ENCODE data around the gene SYT13.

SYT13 gene

DNA sequence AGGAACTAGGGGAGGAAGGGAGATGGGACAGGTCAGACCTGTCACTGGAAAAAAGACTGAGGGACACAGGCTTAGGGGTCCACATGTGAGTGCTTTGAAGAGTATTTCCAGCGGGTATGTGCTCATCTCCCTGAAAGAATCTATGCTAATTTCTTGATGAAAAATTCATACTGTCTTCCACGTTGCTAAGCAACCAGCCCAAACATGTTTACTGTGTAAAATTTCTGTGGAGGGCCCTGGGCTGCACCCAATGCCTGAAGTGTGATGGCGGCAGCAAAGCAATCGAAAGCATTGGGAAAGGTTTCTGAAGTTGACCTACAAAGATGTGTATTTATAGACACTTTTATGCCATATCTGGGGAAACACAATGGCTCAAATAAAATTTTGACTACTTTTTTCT is 7.4 kb downstream of the SYT13 start:
- in situ Hi-C loops (cut with MboI; ENCODE audit: low sequenced_read_pairs) = loop anchor here (25.0 kb wide), 2 partner anchors 166 to 341 kb away; no protein-coding TSS in a partner anchor

DNA sequence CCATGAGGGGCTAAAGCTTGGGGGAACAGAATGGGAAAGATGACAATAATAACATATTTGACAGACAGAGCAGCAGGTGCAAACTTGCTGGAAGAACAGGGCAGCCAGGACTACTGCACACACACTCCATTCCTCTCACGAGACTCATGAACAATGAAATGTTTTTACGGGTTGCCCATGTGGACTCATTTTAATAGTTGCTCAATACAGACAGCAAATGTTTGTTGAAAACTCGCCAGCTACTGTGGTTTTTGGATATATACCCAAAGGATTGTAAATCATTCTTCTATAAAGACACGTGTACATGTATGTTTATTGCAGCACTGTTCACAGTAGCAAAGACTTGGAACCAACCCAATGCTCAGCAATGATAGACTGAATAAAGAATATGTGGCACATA is 10.3 kb downstream of the SYT13 start:
- in situ Hi-C loops (cut with MboI; ENCODE audit: low sequenced_read_pairs) = loop anchor here (25.0 kb wide), 2 partner anchors 164 to 339 kb away; no protein-coding TSS in a partner anchor

DNA sequence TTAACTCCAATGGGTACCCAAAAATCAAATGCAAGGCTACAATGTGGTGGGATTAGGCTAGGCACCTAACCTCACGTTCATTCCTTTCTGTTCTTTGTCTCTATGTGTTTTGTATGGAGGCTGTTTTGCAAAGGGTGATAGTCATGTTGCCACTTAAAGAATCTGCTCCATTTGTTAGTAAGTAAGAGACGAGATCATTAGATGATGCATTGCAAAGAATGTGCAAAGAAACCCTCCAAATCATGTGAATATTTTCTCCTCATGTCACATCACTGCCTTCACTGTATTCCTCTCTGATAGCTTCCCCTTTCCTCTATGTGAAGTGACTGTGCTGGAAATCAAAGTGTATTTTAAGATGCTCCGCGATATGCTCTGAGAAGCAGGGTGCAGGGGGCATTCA is 11.9 kb downstream of the SYT13 start:
- in situ Hi-C loops (cut with MboI; ENCODE audit: low sequenced_read_pairs) = no loop called here

DNA sequence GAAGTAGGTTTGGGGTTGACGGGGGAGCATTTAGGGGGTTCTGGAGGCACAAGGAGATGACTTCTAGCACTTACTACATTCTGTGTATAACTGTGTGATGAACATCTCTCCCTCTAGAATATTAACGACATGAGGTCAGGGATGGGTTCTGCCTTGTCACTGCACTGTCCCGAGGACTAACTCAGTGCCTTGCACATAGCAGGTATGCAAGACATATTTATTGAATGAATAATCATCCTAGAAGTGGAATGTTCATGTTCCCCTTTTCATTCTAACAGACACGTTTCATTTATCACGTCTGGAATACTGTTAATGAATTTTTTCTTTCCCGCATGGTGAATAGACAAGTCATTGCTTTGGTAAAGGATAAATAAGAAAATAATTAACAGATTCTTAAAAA is 12.6 kb downstream of the SYT13 start:
- in situ Hi-C loops (cut with MboI; ENCODE audit: low sequenced_read_pairs) = no loop called here

DNA sequence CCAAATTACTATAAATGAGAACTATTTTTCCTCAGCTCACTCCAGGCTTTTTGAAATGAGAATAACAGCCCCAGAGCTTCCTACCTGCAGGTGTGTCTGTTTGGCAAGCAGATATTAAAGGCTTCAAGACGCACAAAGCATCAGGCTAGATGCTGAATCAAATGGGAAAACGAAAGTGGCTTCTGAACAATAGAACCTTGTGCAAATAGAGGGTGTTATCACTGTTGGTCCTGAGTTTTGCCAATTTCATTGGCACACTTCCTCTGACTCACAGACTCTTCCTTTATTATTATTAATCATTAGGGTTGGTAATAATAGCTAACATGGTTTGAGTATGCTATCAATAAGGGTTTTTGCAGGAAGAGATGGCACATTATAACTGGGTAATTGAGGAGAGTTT is 13.4 kb downstream of the SYT13 start:
- in situ Hi-C loops (cut with MboI; ENCODE audit: low sequenced_read_pairs) = no loop called here

DNA sequence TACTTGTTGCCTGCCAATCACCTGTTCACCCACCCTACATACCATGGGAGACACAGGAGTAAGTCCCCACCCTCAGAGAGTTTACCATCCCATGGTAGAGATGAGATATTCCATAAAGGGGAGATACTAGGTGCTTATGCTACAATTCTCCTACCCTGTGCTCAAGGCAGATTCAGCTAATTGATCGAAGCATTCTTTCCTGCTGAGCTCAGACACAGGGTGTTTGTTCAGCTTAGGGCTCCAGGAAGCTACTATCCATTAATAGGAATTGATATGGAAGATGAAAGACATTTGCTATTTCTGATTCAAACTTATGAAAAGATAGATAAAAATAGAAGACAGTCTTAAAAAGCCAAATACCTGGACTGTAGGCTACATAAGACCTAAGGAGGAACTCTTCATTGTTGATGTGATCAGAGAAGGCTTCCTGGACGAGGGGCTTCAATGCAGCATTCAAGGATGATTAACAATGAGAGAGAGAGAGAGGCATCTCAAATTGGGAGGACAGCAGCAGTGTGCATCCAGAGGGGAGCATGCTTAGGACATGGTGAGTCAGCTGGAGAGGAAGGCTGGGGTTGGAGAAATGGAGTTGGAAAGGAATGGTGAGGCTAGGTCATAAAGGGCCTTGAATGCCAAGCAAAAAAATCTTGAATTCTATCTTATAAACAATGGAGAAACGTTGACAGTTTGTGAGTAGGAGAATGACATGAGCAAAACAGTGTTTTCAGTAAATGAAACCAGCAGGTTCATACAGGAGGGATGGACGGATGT is 15.0 kb downstream of the SYT13 start:
- in situ Hi-C loops (cut with MboI; ENCODE audit: low sequenced_read_pairs) = no loop called here

DNA sequence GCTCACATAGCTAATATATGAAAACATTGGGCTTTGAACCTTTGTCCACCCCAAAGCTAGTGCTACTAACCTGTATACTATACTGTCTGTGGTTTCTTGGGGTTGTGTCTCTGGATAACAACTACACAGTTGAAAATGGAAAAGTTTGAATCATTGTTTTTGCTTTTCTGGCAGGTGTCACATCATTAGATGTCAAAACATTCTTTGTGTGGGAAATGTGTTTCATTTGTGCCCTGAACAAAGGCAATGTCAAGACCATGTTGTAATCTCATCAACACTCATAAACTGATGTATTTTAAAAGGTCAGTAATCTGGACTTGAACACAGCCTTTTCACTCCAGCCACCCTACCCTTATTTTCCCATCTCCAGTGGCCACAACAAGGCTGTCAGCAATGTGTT is 16.5 kb downstream of the SYT13 start:
- in situ Hi-C loops (cut with MboI; ENCODE audit: low sequenced_read_pairs) = no loop called here

DNA sequence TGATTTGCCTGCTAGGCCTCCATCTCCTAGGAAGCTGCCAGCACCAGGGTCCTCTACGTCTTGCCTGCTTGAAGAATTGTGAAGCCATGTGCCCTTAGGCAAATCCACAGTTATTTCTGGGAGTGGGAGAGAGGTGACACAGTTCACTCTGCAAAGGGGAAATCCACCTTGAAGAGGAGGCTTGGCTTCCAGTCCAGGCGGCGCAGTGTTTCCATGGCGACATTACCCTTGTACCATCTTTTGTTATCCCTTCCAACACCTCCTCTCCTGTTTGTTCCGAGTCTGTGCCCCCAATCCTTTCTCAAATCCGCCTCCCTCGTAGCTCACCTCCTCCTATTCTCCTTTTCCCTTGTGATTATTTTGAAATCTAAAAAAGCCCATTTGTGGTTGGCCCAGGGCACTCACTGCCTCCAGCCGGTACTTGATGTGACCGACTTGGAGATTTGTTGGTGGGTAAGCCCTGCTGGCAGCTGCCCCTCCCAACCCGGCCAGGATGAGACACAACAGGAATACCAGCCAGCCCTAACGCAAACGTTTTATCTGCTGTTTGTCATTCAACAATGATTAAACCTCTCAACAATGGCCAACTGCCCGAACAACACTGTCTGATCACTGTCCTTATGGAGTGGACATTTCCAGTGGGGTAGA is 18.4 kb downstream of the SYT13 start:
- in situ Hi-C loops (cut with MboI; ENCODE audit: low sequenced_read_pairs) = no loop called here

DNA sequence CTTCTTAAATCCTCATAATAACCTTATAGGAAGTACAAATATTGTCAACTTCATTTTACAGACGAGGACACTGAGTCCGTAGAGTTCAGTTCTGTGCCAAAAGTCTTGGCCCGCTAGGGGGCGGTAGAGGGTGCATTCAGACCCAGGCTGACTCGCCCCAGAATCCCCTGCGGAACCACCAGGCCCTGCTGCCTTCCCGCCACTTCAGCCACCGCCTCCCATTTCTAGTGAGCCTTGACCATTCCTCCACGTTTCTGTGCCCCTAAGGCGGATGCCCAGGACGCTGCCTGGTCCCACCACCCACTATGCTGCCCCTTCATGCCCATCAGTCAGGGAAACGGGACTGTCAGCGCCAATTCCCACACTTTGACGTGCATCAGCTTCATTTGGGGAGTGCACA is 19.1 kb downstream of the SYT13 start:
- in situ Hi-C loops (cut with MboI; ENCODE audit: low sequenced_read_pairs) = no loop called here

DNA sequence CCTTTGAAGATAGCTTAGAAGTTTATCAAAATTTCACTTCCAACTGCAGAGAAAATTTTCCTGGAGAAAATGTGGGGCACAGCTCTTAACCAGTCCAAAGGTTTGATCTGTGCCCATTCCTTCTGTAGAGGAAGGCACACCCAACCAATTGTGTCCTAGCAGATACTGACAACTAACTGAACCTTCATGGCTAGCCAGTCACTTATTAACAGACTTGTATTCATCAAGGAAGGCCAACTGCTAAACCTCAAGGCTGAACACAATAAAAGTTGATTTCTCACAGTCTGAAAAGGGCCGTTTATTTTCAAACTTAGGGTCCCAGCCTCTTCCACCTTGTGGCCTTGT is 19.5 kb downstream of the SYT13 start:
- in situ Hi-C loops (cut with MboI; ENCODE audit: low sequenced_read_pairs) = no loop called here

DNA sequence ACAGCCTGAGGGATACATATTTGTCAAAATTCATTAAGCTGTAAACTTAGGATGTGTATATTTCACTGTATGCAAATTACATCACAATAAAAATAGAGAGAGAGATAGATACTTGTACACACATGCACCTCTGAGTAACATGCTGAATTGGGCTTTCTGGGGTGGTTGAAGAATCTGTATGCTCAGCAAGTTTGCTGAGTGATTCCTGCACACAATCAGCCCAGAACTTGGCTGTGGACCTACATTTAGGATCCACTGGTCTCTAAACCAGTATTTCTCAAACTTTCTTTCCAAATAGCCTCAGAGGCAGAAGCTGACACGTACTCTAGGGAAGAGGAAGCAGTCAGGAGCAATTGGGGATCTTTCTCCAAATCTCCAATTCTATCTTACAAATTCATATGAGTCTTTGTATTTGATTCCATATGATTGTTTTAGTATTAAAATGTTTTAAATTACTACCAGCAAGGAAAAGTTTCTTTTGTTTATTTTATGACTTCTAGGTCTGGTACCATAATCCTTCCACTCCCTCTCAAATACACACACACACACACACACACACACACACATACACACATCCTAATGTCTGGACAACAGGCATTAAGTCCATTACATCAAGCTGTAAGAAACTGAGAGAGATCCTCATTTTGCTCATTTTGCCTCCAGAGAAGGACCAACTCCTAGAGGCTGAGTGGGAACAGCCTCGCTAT is 20.0 kb downstream of the SYT13 start:
- in situ Hi-C loops (cut with MboI; ENCODE audit: low sequenced_read_pairs) = no loop called here

DNA sequence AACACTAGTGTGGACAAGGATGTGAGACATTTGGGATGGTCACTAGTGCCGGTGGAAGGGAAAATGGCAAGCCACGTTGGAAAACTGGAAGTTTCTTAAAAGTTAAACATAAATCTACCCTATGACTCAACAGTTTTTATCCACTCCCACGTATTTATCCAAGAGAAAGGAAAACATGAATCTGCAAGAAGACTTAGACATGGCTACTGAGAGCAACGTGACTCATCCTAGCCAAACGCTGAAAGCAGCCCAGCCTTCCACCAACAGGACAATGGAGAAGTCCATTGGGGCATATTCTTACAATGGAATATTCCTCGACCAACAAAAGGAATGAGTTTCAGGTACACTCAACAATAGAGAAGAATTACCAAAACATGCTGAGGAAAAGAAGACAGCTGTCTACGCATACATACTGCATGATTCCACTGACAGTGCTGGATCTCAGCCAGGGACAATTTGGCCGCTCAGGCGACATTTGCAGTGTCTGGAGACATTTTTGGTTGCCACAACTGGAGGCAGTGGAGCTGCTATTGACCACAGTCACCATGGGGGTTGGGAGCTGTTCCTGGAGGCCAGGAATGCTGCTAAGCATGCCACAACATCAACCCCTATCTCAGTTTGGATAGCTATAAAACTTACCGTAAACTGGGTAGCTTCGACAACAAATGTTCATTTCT is 21.2 kb downstream of the SYT13 start:
- in situ Hi-C loops (cut with MboI; ENCODE audit: low sequenced_read_pairs) = no loop called here

DNA sequence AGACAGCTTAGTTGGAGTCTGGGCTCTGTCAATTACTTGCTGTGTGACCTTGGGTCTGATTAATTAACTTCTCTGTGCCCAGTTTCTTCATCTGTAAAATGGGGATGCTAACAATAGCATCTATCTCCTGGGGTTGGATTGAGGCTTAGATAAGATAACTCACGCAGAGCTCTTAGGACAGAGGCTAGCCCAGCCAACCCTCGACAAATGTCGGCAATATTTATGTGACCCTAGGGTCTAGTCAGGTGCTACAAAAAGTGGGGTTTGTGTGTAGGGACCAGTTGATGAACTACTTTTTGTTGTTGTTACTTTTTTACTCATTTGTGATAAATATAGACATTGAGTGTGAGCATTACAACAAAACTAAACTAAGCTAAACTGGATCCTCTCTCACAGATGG is 22.4 kb downstream of the SYT13 start:
- in situ Hi-C loops (cut with MboI; ENCODE audit: low sequenced_read_pairs) = no loop called here

DNA sequence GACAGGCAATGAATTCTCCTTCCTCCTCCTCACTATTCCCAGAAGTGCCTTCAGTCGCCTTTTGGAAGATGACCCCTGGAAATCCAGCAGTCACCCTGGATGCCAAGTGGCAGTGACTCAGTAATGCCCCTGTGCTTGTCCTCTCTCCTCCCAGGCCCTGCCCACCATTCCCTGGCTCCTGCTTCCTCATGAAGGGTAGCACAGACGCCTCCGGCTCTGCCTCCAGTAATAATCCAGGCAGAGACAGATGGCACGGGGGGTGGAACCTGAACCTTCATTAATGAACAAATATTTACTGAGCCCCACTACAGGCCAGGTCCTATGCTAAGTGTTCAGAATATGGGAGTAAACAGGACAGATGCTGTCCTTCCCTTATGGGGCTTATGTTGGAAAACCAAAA is 23.2 kb downstream of the SYT13 start:
- in situ Hi-C loops (cut with MboI; ENCODE audit: low sequenced_read_pairs) = no loop called here

DNA sequence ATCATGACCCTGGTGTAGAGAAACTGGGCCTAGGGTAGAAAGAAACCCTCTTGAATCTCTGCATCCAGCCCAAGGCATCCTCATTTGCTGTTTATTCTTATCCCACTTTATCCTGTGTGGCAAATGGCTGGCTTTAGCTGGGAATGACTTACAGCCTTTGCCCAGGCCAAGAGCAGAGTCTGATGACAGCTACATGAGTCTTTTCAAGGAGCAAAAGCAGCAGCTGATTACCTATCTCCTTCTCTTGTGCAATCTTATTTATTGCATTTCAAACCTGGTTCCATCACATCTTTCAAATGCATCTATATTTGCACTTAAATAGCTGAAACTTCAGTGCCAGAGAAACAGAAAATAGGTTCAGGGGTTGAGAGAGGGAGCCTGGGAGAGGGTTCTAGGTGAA is 26.1 kb downstream of the SYT13 start:
- in situ Hi-C loops (cut with MboI; ENCODE audit: low sequenced_read_pairs) = no loop called here

DNA sequence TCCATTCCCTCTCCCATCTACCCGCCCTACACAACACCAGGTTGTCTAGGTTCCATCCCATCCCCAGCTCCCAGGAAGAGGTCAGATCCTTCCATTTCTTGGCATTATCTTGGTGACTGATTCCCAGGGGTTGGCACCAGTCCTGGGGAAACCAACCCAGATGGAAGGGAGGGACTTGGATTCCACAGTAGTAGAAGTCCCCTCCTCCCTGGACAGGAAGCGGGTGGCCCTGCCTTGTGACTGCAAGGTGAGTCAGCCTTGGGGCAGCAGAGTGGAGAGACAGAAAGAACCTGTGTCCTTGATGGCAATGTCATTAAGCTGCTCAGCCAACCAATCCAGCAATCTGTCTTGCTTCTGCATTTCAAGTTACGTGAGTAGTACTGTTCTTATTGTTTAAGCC is 26.5 kb downstream of the SYT13 start:
- in situ Hi-C loops (cut with MboI; ENCODE audit: low sequenced_read_pairs) = no loop called here

DNA sequence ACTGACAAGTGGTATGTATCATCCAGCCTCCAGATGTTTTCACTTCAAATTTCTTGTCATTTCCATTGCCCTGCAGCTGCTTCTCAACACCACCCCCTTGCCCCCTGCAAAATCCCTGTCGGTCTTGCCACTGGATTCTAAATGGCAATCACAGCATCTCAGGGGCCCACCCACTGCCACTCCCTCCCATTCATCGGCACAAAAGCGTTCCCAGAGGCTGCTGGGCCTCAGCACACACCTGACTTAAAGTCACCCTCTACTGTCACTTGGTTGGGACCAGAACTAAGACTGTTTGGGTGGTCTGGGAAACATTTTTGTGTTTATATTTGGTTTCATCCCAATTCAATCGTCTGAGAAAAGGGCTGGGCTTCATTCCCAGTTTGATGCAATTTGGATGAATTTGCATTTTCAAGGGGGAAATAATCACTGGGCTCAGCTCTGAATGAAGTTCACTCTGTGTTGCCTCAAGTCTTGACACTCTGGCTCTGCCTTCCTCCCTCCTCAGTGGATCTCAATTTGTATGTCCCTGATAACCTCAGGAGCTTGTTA is 27.1 kb downstream of the SYT13 start:
- in situ Hi-C loops (cut with MboI; ENCODE audit: low sequenced_read_pairs) = no loop called here

DNA sequence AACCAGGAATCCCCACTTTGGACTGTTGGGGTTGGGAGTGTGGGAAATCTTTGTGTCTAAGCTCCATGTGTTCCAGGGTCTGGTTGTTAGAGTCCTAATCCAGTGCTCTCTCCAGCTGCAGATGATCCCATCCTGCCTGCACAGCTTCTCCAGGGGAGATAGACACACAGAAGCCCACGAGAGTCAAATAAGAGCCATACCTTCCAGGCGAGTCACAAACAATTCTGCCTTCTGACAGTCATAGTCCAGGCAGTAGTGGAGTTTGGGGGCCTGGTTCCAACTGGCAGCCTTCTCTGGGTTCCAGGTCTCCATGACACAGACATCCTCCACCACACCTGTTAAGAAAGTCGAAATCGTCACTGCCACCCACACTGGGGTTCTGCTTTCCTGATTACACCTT is 32.1 kb downstream of the SYT13 start:
- in situ Hi-C loops (cut with MboI; ENCODE audit: low sequenced_read_pairs) = no loop called here

DNA sequence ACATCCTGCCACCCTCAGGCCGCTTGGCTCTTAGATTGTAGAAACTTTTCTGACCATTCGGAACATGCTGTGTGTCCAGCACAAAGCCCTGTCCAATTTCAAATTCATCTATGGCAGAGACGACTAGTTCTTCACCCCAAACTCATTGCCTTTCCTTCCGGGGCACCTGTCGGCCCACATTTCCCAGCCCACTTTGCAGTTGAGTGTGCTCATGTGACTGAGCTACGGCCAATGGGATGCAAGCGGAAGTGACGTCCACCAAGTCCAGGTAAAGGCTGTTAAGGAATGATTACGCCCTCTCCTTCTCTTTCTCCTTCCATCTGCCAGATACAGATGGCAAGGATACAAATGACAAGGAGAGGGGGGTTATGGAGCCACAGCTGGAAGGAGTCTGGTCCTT is 32.5 kb downstream of the SYT13 start:
- in situ Hi-C loops (cut with MboI; ENCODE audit: low sequenced_read_pairs) = no loop called here

DNA sequence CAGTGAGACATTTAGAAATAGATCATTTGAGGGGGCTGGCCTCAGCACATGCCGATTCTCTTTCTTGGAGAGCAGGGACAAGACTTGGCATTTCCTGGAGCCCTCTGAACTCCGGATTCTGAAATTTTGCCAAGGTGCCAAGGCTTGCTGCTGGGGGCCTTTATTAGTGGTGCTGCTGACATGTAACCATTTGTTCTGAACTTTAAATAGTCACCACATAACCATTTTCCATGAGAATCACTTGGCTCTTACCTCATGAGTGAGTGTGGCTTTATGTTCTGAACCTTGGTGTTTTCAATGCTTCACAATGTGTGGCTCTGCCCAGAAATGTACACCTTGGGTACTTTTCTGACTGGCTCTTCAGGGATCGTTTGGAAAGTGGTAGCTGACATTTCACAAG is 33.3 kb downstream of the SYT13 start:
- in situ Hi-C loops (cut with MboI; ENCODE audit: low sequenced_read_pairs) = no loop called here

DNA sequence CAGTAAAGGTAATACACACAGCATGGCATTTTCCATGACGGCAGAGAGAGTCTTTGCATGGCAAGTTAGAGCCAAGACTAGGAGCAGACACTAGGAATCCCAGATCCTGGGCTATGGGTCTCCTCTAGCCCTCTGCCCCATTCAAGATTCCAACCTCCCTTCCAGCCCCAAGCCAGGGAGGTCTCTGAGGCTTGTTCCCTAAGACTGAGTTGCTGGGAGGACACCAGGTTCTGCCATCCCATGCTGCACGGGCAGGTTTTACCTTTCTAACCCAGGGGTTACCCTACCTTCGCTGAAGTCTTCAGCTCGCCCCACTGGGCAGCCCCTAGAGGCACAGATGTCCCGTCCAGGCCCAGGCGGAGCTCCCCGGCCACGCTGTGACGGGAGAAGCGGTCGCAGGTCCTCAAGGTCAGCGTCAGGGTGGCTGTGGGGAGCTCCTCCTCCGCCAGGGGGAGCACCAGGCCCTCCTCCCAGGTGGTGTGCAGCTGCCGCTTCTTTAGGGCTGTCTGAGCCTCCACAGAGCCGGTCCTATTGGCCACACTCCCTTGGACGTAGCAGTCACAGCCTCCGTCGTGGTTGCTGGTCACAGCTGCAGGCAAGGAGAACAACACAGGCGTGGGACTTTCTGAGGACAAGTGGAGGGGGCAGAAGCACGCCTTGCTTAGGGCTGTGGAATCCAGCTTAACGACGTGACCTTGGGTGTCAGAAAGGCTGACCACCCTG is 33.8 kb downstream of the SYT13 start:
- in situ Hi-C loops (cut with MboI; ENCODE audit: low sequenced_read_pairs) = no loop called here

Data from HL-60/S4 treated with phorbol 12-myristate 13-acetate at 8.2 ng/mL for 4 days and 3 days (cell line).